ENCODE data around the gene SPATA17. TPM values are rescaled to one million over a fixed set of nuclear protein-coding genes. Genes with fewer than 3 reads are reported as not detected.
"Not testable (repeated sequence)": the region's sequence is repeated elsewhere in the genome, so short reads cannot be mapped to it uniquely, and the experiment has no call there.

Gene SPATA17
- total RNA-seq, 1 donor from 2014 or later: not detected

DNA sequence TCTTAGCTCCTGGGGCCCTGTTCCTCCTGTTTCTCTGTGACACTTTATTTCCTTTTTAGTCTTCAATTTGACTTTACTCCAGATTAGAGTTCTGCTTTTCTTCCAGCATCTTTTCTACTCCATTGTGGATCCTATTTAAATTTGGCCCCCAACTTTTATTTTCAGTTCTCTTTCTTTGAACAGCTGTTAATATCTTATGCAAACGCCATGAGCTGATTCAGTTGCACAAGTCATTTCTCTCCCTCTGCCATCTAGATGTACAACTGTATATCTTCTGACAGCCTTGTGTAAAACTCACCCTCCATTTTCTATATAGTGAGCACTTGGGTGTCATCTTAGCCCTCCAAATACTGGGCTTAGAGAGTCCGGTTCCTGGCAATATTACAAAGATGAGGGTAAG is 42.2 kb downstream of the SPATA17 start:
- intact Hi-C loops (cut with micrococcal nuclease): no loop called here

DNA sequence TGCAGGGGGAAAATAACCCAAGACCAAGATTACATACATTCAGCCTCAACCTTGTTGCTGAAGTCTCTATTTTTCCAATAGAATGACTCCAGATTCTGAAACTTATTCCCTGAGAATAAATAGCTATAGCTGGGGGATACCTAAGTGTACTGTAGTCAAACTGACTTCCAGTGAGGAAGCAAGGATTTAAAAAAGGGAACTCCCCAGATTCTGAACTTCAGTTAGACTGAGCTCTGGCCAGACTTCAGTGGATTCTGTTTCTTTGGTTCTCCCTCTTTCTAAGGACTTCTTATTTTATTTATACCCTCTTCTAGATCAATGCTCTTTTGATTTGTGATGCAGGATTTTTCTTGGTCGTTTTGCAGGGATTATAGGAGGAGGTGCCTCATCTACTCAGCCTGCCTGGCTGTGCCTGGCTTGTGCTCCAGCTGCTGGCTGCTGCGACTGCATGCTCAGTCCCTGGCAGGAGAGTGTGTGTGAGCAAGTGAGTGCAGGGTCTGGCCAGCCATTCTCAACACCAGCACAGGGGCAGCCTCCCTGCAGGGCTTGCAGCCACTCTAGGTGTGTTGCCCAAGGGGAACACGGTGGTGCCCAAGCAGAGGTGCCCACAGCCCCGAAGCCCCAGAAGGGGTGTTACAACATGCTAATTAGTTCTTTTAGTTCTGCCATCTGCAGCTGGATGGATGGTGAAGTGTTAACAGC is 43.0 kb downstream of the SPATA17 start:
- intact Hi-C loops (cut with micrococcal nuclease): no loop called here

DNA sequence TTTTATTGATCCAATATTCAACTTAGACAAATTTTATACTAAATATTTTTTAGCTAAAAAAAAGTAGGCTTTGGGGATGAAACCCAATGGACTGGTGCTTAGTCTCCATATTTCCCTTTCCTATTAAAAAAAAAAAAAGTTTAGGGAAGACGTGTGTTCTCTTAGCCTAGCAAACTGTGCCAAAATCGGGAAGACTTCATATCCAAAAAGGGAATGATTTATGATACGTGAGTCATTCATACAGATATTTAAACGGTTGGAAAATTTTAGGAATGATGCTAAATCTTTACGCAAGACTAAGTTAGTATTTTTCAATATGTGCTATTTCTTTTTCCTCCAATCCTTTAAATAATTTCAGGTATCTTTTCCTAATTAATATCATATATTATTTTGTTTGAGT is 50.7 kb downstream of the SPATA17 start:
- intact Hi-C loops (cut with micrococcal nuclease): no loop called here

DNA sequence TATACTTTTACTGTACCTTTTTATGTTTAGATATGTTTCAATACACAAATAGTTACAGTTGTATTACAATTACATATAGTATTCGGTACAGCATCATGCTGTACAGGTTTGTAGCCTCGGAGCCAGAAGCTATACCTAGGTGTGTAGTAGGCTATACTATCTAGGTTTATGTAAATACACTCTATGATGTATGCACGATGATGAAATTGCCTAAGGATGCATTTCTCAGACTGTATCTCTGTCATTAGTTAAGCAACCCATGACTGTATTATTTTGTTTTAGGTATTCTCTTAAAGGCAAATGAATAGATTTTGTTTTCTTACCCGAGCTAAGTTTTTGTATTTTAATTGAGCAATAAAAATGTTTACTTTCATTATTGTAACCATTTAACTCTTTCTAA is 56.4 kb downstream of the SPATA17 start:
- intact Hi-C loops (cut with micrococcal nuclease): no loop called here

DNA sequence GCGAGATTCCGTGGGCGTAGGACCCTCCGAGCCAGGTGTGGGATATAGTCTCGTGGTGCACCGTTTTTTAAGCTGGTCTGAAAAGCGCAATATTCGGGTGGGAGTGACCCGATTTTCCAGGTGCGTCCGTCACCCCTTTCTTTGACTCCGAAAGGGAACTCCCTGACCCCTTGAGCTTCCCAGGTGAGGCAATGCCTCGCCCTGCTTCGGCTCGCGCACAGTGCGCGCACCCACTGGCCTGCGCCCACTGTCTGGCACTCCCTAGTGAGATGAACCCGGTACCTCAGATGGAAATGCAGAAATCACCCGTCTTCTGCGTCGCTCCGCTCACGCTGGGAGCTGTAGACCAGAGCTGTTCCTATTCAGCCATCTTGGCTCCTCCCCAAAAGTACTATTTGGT is 65.0 kb downstream of the SPATA17 start:
- intact Hi-C loops (cut with micrococcal nuclease): not testable (repeated sequence)

DNA sequence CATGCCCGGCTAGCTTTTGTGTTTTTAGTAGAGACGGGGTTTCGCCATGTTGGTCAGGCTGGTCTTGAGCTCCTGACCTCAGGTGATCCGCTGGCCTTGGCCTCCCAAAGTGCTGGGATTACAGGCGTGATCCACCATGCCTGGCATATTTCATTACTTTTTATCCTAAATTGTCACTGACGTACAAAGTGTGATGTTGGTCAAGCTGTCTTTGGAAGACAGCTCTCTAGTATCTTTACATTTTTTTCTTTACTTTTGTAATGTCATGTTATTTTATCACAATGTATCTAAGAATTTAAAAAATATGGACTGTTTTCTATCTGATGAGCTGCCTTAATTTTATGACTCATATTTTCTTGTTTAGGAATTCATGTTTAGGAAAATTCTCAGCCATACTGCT is 72.2 kb downstream of the SPATA17 start:
- intact Hi-C loops (cut with micrococcal nuclease): no loop called here

DNA sequence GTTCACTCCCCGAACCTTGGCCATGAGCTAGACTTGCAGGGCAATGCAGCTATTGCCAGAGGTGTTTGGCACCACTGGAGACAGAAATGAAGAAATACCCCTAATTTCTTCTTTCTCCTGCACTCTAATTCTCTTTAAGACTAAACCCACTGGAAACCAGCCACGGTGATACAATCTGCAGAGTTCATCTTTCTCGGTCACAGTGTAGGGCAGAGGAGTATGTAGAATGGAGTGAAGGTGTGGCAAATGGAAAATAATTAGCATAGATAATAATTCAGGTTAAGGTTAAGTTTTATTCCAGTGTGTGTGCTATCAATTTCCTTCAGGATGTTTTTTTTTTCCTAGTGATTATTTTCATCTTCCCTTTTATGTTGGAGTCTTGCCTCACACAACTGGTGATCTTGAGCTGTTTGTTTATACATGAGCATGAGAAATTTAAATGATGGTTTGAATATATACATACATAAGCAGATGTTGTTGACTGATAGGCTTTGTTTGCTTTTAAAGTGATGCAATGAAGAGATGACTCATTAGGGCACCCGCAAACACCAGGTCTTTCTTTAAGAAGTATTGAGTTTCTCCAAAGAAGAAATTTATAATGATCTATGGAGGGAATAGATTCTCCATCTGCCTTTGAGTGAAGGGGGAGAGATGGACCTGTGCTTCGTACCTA is 81.9 kb downstream of the SPATA17 start:
- intact Hi-C loops (cut with micrococcal nuclease): no loop called here

DNA sequence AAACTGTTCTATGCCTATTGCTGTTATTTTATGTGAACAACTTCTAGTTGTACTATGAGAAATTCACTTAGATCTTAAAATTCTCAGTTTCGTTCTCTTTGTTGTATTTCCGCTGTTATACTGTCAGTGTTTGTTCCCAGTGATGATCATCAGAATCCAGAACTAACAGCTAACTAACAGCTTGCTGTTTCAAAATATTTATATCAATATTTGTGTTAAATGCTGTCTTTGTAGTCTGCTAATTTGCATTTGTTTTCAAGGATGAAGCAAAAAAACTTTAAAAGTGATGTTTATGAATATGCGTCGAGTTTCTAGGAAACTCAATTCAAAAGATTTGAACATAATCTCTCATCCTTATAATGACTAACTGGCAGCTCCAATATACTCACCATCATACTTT is 84.5 kb downstream of the SPATA17 start:
- intact Hi-C loops (cut with micrococcal nuclease): no loop called here

DNA sequence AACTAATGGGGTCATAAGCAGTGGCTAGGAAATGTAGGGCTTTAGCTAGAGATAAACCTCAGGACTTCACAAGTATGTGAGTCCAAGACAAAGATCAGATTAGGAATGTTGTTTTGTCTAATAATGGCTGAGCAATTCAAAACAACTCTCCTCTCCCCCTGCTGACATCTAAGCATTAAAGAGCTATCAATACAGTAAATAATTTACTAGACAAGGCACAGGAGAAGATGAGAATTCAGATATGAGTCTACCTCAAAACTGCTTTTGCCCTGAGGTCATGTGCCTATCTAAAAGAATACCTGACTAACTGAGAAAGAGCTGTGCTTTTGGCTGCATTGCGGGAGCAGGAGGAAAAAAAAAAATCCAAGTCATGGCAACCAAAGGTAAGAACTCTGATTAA is 86.8 kb downstream of the SPATA17 start:
- intact Hi-C loops (cut with micrococcal nuclease): no loop called here

DNA sequence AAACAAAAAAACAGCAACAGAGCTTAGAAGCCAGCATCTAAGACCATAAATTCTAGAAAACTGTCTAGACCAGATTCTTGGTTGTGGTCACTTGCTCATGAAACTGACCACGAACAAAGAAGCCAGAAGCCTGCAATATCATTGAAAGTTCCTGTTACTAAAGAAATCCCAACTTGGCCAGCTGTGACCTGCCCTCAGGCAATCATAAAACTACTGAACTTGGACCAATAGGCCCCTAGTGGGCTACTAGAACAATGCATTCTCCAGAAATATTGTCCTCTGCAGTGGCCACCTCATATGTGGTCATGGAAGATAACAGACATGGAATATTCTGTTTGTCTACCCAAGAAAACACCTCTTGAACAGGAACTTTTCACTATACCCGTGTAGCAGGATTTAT is 87.7 kb downstream of the SPATA17 start:
- intact Hi-C loops (cut with micrococcal nuclease): no loop called here

DNA sequence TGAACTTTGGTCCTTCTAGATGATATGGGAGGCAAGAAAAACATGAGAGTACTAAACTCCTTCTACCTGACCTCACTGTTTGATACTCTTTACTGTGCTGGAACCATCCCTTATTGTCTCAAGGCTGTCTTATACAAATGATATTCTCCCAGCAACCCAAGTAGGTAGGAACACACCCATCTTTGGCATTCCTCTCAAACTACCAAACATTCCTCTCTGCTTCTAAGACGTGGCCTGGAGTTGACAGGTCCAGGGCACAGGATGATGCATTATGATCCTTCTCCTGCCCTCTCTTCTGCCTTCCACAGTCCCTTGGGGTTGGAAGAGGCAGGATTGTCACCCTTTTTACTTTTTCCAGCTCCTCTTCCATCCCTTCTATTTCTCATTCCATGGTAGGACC is 90.5 kb downstream of the SPATA17 start:
- intact Hi-C loops (cut with micrococcal nuclease): no loop called here

DNA sequence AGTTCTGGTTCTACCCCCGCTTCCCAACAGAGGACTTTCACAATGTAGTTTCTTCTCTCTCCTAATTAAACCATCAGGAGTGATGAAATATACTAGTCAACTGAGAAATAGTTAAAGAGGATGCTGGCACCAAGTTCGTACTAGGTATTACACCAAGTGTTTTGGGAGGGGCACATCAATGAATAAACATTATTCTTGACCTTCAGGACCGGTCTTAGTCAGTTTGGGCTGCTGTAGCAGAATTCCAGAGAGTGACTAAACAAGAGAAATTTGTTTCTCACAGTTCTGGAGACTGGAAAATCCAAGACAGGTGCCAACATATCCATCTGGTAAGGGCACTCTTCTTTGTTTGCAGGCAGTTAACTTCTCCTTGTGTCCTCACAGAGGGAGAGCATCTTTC is 103.8 kb downstream of the SPATA17 start:
- intact Hi-C loops (cut with micrococcal nuclease): no loop called here

DNA sequence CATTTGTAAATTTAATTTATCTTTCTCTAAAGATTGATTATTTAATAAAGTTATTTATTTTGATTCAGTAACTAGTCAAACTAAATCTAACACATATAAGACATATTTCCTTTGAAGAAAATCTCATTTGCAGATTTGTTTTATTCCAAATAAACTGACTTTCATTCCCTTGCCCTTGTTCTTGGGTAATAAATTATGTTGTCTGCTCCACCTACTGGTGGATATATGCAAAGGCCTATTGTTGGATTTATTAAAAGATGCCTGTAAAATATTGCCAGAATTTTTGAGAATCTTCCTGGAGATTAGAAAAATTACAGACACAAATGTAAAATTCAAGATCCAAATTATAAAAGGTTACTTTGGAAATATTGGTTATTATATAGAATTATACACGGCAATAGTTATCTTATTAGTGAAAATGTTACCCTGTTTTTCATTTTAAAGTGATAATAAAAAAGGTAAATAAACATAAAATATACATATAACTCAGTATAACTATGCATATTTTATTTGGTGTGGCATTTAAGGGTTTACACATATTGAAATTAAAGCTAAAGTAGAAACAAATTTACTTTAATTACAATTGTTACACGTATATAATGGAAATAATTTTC is 116.1 kb downstream of the SPATA17 start:
- intact Hi-C loops (cut with micrococcal nuclease): no loop called here

DNA sequence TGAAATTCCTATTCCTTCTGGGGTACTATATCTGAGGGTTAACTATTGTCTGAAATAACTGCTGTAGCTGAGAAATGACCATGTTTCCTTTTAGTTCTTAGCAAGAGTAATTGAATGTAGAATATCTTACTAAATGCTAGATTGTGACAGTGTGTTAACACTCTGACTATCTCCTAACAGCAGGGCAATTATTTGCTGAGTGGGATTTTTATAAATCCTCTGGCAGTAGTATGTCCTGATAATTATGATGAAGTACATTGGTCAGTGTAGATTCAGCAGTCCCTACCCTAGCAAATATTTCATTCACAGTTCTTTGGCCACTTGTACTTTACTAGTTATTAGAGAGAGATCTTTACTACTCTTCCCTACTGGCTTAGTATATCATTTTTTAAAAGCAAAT is 138.6 kb downstream of the SPATA17 start:
- intact Hi-C loops (cut with micrococcal nuclease): no loop called here

DNA sequence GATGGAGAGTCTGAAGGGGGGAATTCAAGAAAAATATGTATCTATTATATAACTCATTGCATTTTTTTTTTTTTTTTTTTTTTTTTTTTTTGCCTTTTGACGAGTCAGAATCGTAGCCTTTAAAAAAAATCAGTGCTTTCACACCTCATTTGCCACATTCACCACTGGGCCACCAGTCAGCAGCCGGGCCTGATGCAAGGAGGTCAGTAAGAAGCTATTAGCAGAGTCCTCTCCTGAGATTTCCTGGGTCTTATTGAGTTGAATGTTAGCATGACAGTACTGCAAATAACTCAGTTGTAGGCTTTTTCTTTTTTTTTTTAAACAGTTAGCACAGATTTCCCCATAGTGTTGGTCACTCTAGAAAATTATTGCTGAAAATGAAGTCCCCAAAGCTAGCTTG is 139.8 kb downstream of the SPATA17 start:
- intact Hi-C loops (cut with micrococcal nuclease): no loop called here

DNA sequence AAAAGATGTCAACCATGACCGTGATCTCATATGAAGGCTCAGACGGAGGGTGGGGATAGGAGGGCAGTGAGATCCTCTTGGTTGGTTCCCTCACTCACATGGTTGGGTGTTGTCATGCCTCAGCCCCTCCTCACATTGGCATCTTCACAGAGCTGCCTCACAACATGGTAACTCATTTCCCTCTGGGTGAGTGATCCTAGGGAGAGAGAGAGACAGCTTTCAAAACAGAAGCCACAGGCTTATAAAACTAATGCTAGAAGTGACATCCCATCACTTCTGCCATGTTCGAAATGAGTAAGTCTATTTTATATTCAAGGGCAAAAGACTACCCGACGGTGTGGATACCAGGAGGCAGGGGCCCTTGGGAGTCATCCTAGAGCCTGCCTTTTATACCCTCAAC is 145.5 kb downstream of the SPATA17 start:
- intact Hi-C loops (cut with micrococcal nuclease): no loop called here

DNA sequence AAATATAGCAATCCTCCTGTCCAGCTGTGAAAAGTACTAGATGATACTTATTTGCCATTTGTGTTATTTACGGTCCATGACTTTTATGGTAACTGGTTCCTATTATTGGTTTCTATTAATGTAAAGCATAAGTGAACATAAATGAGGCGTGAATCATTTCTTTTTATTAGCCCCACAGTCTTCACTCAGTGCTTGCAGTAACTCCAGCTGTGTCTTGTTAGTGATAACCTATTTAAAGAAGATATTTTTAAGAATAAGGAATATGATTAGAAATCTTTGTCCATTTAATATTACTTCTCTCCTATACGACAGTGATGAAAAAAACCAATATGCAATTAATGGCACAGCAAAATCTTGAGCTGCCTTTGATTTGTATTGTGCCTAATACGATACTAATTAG is 149.9 kb downstream of the SPATA17 start:
- intact Hi-C loops (cut with micrococcal nuclease): no loop called here

DNA sequence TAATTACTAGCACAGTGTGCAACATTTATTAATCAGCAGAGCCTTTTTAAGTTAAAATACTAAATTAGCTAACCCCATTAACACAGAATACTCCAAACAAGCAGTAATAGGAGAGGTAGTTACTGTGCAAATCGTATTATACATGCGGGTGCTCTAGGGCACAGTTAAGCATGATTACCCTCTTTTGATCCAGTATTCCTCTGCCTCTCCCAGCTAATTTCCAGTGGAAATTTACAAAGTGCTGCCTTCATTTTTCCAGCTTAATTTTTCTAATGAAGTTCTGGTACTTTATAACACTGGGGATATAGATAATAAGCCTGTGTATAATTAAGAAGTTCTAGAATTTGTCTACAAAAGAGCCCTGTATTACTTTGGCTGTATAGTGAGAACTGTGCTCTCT is 159.9 kb downstream of the SPATA17 start:
- intact Hi-C loops (cut with micrococcal nuclease): no loop called here

DNA sequence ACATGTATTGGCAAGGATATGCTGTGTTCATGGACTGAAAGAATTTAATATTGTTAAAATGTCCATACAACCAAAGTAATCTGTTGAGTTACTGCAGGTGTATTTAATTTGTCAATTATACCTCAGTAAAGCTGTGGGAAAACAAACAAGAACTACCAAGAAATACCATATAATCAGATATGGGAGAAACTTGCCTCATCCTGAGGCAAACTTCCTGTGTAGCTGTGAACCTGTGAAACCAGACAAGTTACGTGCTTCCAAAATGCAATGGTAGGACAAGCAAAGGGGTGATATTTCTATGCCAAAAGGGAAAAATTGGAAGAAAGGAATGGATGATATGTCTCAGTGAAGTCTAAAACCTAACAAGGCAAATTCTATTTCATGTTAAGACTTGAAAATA is 174.6 kb downstream of the SPATA17 start:
- intact Hi-C loops (cut with micrococcal nuclease): no loop called here

DNA sequence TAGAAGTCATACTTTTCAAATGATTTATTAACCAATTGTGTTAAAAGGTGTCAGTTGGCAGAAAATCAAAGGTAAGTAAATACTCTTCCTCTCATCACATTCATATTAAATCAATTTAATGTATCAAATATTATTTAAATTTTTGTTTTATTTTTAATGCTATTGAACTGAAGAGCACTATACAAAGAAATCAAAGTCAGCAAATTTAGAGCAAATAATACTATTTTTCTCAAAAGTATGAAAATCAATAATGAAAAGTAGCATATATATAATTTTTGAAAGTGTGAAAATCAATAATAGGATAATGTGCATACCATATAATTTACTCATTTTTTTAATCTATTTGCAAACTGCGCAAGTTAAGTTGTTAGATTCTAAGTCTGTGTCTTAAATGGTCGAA is 181.0 kb downstream of the SPATA17 start:
- intact Hi-C loops (cut with micrococcal nuclease): no loop called here

DNA sequence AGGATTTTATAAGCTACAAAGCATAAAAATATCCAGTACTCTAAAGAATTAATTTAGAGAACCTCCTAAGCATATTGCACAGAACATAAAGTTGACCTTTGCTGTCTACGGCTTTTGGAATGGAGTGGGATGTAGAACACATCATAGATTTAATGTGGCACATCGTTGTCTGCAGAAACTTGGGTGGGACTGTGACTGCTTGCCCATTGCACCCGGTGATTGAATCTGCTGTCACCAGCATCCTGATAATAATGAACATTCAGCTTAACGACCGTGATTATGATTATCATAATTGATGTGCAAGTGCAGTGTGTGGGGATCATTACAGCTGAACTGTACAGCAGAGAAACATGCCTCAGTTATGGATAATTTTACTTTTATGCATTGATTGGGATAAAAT is 181.9 kb downstream of the SPATA17 start:
- intact Hi-C loops (cut with micrococcal nuclease): no loop called here

DNA sequence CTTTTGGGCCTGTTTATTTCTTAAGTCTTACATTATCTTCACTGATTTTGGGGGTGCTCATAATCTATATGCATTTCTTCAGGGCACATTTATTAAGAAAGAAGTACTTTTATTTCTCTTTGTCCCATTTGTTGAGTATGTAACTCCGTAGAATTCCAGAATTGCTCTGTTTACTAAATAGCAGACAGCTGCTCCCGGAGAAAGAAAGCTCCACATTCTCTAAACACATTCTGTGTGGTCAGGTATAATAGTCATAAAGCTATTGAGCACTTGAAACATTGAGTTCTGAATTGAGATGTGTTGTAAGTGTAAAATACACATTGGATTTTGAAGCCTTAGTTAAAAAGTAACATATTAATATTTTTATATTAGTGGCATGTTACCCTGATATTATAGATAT is 206.5 kb downstream of the SPATA17 start:
- intact Hi-C loops (cut with micrococcal nuclease): no loop called here

DNA sequence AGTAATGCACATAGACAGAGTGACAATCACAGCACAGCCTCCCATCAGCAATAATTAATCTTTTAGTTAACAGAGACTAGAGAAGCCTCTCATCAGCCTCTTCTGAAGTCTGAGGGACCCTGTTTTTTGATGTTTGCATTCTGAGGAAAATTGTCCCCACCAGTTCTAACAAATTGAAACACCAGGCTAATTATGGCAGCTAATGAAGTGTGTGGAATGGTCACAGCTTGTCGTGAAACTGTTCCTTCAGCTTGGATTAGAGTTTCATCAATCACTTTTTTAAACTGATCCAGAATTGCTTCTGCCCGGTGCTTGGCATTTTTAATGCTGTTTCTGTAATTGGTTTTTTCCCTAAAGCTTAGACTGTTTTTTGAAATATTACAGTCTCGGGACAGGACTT is 208.0 kb downstream of the SPATA17 start:
- intact Hi-C loops (cut with micrococcal nuclease): no loop called here

All from T-helper 2 cell treated with Interferon-gamma antibody and Interleukin-4, amounts not matched to agents 100 ng/mL and 5 ng/mL, for 36 hours (primary cell).